ENCODE results near the gene KCNMA1. TPM values are rescaled to one million over a fixed set of nuclear protein-coding genes. Genes with fewer than 3 reads are reported as not detected.

Gene KCNMA1
- total RNA-seq, 1 donor from 2014 or later = 41.3 TPM

DNA sequence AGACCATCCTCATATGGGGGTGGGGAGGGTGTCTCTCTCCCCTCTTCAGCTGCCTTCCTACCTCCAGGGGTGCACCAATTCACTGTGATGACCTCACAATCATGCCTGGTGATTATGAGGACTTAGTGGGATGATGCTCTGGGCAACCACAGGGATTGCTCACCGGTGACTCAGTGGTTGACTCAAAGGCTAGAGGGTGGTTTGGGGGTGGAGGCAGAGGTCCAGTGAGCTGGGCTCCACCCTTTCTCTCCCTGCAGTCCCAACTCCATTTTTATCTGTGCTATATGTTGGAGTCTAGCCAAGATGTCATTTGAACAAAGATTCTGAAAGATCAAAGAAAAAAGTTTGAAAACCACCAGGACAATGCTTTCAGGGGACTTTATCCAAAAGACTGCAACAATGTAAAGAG is 286.9 kb downstream of the KCNMA1 start:
- ATAC-seq (peak in 1 of 2 donors; percentile 53), DNase-seq (no peak)
- TF ChIP-seq, protein P1, sequence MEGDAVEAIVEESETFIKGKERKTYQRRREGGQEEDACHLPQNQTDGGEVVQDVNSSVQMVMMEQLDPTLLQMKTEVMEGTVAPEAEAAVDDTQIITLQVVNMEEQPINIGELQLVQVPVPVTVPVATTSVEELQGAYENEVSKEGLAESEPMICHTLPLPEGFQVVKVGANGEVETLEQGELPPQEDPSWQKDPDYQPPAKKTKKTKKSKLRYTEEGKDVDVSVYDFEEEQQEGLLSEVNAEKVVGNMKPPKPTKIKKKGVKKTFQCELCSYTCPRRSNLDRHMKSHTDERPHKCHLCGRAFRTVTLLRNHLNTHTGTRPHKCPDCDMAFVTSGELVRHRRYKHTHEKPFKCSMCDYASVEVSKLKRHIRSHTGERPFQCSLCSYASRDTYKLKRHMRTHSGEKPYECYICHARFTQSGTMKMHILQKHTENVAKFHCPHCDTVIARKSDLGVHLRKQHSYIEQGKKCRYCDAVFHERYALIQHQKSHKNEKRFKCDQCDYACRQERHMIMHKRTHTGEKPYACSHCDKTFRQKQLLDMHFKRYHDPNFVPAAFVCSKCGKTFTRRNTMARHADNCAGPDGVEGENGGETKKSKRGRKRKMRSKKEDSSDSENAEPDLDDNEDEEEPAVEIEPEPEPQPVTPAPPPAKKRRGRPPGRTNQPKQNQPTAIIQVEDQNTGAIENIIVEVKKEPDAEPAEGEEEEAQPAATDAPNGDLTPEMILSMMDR (IDR thresholded peaks at IDR 0.05) = no peak
- H3K27ac ChIP-seq = no peak overlapping the region
- H3K9me3 ChIP-seq = no peaks in the 10 kb centered on the region
- peaks cover 4% of the 10 kb centered on the region for H3K27me3 ChIP-seq (ENCODE audit: low read depth)
- H3K4me1 ChIP-seq = no peaks in the 10 kb centered on the region
- H3K4me3 ChIP-seq = no peak overlapping the region
- intact Hi-C loops (cut with DNase I) = no loop called here
- H3K36me3 ChIP-seq = no peaks in the 10 kb centered on the region

GRCh38 chr10:77350134-77350533 is 287.5 kb downstream of the KCNMA1 start:
- no peak for ATAC-seq
- H3K27ac ChIP-seq = no peak overlapping the region
- TF ChIP-seq, protein P1 (IDR thresholded peaks at IDR 0.05) = no peak

GRCh38 chr10:77349226-77349625 is 288.4 kb downstream of the KCNMA1 start:
- intact Hi-C loops (cut with DNase I) = no loop called here
- ATAC-seq (no peak), DNase-seq (no peak)
- Histone ChIP-seq H3K27ac (no peak overlapping the region), H3K36me3 (no peaks in the 10 kb centered on the region), H3K4me1 (no peaks in the 10 kb centered on the region), H3K9me3 (no peaks in the 10 kb centered on the region), H3K27me3 (ENCODE audit: low read depth) (no peaks in the 10 kb centered on the region), H3K4me3 (no peak overlapping the region)
- TF ChIP-seq, protein P1 (IDR thresholded peaks at IDR 0.05) = no peak

More at GRCh38 chr10:77350134-77350533, 287.5 kb downstream of the KCNMA1 start:
- Histone ChIP-seq H3K36me3 (no peaks in the 10 kb centered on the region), H3K9me3 (no peaks in the 10 kb centered on the region), H3K27me3 (ENCODE audit: low read depth) (peaks cover under 1% of the 10 kb centered on the region), H3K4me1 (no peaks in the 10 kb centered on the region), H3K4me3 (no peak overlapping the region)
- intact Hi-C loops (cut with DNase I) = no loop called here
- no peak for DNase-seq

GRCh38 chr10:77348751-77349150 is 288.9 kb downstream of the KCNMA1 start:
- no peaks in the 10 kb centered on the region for H3K9me3 ChIP-seq
- DNase-seq (no peak), ATAC-seq (no peak)
- no peak overlapping the region for H3K4me3 ChIP-seq
- no peaks in the 10 kb centered on the region for H3K4me1 ChIP-seq
- H3K27ac ChIP-seq = no peak overlapping the region
- intact Hi-C loops (cut with DNase I) = no loop called here
- TF ChIP-seq, protein P1 (IDR thresholded peaks at IDR 0.05) = no peak
- no peaks in the 10 kb centered on the region for H3K27me3 ChIP-seq (ENCODE audit: low read depth)
- H3K36me3 ChIP-seq = no peaks in the 10 kb centered on the region

DNA sequence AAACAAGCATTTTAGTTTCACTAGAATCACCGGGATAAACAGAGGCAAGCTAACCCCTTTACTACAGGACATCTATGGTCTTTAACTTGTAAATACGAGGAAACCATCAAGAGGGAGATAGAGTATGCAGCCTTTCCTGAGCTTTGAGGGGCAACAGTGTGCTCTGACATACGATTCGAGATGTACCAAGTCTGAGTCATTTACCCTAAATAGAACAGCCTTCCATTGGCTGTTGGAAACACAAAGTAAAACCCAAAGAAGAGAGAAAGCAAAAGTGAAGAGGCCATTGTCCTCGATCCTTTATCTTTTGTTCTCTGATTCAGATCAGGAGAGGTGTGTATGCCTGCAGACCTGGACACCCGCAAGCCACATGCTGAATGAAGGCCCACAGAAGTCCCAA is 289.5 kb downstream of the KCNMA1 start:
- ATAC-seq (no peak), DNase-seq (no peak)
- TF ChIP-seq, protein P1 (IDR thresholded peaks at IDR 0.05) = no peak
- H3K36me3 ChIP-seq = no peaks in the 10 kb centered on the region
- no peaks in the 10 kb centered on the region for H3K4me1 ChIP-seq
- no peaks in the 10 kb centered on the region for H3K9me3 ChIP-seq
- H3K4me3 ChIP-seq = no peak overlapping the region
- no peak overlapping the region for H3K27ac ChIP-seq
- intact Hi-C loops (cut with DNase I) = no loop called here
- H3K27me3 ChIP-seq (ENCODE audit: low read depth) = no peaks in the 10 kb centered on the region

DNA sequence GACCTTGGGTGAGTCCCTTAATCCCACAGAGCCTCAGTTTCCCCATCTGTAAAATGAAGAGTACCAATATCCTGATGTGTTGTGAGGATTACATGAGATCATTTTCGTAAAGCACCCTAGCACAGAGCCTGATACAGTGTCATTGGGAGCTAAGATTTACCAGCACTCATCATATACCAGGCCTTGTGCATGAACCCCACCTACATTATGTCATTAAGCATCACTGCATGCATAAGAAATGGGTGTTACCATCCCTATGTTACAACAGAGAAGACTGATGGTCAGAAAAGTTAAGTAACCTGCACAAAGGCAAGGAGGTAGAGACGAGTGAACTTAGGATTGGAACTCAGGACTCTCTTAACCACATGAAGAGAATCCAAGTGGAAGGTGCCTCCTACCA is 290.6 kb downstream of the KCNMA1 start:
- H3K4me1 ChIP-seq = no peaks in the 10 kb centered on the region
- H3K4me3 ChIP-seq = no peak overlapping the region
- no peak for DNase-seq
- intact Hi-C loops (cut with DNase I) = no loop called here
- no peak for ATAC-seq
- no peak overlapping the region for H3K27ac ChIP-seq
- no peaks in the 10 kb centered on the region for H3K36me3 ChIP-seq
- H3K27me3 ChIP-seq (ENCODE audit: low read depth) = no peaks in the 10 kb centered on the region
- no peaks in the 10 kb centered on the region for H3K9me3 ChIP-seq
- TF ChIP-seq, protein P1 (IDR thresholded peaks at IDR 0.05) = no peak
